ENCODE results near the gene NCOR1. TPM values are rescaled to one million over a fixed set of nuclear protein-coding genes. Genes with fewer than 3 reads are reported as not detected.

Gene NCOR1
- total and polyA plus RNA-seq, 2 of the 13 experiments (the other 11 are each of a cell fraction or from before 2014, with no cell fraction given), result 57.0 to 71.7 TPM

GRCh38 chr17:16247586-16247984 is 32.3 kb upstream of the NCOR1 start:
- FAIRE-seq, result no peak
- intact Hi-C loops (cut with micrococcal nuclease; ENCODE audit: unreplicated experiment) (no loop called here), in situ Hi-C loops (cut with HindIII; ENCODE audit: extremely low pct_ligation_motif_present, low pct_unique_long_range_greater_than_20kb) (no loop called here)
- Histone ChIP-seq H3K4me2 (ENCODE audit: low read depth, low read length) (peak overlapping the region; percentile 70), H4K20me1 (ENCODE audit: insufficient read depth, low read length) (no peaks in the 10 kb centered on the region), H3K27me3 (ENCODE audit: control insufficient read depth in 1 of 2, insufficient read depth in 2 of 2, low read length in 2 of 2) (no peaks in the 10 kb centered on the region), H3K79me2 (ENCODE audit: insufficient read depth, low read length) (no peaks in the 10 kb centered on the region), H2AFZ (ENCODE audit: low read length) (no peak overlapping the region), H3K9me3 (ENCODE audit: low read length) (no peaks in the 10 kb centered on the region), H3K4me1 (ENCODE audit: insufficient read depth, low read length) (peaks cover 77% of the 10 kb centered on the region), H3K36me3 (replicated peaks in 1 of 2; ENCODE audit: control insufficient read depth in 1 of 2, insufficient read depth in 2 of 2, low read length in 2 of 2) (no peaks in the 10 kb centered on the region; a peak in 1 of 5 replicates), H3K27ac (ENCODE audit: extremely low read length, insufficient read depth, low read length) (peak overlapping the region; percentile 79), H3K4me3 (replicated peaks in 1 of 3; ENCODE audit: insufficient read depth in 1 of 3, low read depth in 2 of 3, low read length in 3 of 3) (peak overlapping the region in 1 of 3 experiments; percentile 36; a peak in 1 of 6 replicates), H3K9ac (ENCODE audit: insufficient read depth, low read depth, low read length) (peak overlapping the region; percentile 47)
- ChIA-PET CTCF (ENCODE audit: low intra/inter-chr PET ratio, low total read pairs) (no interaction called here), POLR2A (interaction anchor here (0.8 to 1.8 kb wide), 6 partner anchors 25 to 50 kb away, joined by 3 to 13 read pairs (median 6); partner anchors contain the start of genes NCOR1 and PIGL)
- no TSS peak for BruUV-seq (replicated peaks)
- no peak for DNase-seq (ENCODE audit: low spot score)
- WGBS (ENCODE audit: low lambda C conversion rate), result 71% methylated on average over 7 of the region's 7 CpGs
- no peak for ATAC-seq
- TF ChIP-seq TCF12 (IDR thresholded peaks at IDR 0.05) (no peak), TCF12 (CRISPR knock-in tag; IDR thresholded peaks at IDR 0.05) (no peak), PITX1 (CRISPR knock-in tag; IDR thresholded peaks at IDR 0.05) (0 out of 2 replicates have a peak, but pooled peaks have one; percentile 19), ZNF547 (CRISPR knock-in tag; IDR thresholded peaks at IDR 0.05) (peak; percentile 30; the same call in 1 of the 2 replicates), PAXIP1 (CRISPR knock-in tag; conservative IDR thresholded peaks at IDR 0.05) (peak; percentile 36; the same call in 1 of the 2 replicates), SALL2 (CRISPR knock-in tag; IDR thresholded peaks at IDR 0.05) (no peak), JUN (CRISPR knock-in tag; IDR thresholded peaks at IDR 0.05) (no peak), CREM (IDR thresholded peaks at IDR 0.05) (0 out of 2 replicates have a peak, but pooled peaks have one; percentile 9), CREM (CRISPR knock-in tag; IDR thresholded peaks at IDR 0.05) (no peak)
- TF ChIP-seq, protein P1, sequence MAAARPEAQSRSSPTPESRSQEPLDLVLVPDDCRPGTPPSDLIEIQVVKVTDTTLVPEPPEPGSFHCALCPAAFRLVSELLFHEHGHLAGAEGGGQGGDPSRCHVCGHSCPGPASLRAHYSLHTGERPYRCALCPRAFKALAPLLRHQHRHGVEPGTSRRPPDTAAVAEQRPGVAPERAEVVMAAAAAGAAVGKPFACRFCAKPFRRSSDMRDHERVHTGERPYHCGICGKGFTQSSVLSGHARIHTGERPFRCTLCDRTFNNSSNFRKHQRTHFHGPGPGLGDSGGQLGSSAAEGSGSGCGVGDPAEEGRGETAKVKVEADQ (CRISPR knock-in tag; IDR thresholded peaks at IDR 0.05; ENCODE audit: borderline replicate concordance), result 0 out of 2 replicates have a peak, but pooled peaks have one; percentile 26
- TF ChIP-seq, protein P2, sequence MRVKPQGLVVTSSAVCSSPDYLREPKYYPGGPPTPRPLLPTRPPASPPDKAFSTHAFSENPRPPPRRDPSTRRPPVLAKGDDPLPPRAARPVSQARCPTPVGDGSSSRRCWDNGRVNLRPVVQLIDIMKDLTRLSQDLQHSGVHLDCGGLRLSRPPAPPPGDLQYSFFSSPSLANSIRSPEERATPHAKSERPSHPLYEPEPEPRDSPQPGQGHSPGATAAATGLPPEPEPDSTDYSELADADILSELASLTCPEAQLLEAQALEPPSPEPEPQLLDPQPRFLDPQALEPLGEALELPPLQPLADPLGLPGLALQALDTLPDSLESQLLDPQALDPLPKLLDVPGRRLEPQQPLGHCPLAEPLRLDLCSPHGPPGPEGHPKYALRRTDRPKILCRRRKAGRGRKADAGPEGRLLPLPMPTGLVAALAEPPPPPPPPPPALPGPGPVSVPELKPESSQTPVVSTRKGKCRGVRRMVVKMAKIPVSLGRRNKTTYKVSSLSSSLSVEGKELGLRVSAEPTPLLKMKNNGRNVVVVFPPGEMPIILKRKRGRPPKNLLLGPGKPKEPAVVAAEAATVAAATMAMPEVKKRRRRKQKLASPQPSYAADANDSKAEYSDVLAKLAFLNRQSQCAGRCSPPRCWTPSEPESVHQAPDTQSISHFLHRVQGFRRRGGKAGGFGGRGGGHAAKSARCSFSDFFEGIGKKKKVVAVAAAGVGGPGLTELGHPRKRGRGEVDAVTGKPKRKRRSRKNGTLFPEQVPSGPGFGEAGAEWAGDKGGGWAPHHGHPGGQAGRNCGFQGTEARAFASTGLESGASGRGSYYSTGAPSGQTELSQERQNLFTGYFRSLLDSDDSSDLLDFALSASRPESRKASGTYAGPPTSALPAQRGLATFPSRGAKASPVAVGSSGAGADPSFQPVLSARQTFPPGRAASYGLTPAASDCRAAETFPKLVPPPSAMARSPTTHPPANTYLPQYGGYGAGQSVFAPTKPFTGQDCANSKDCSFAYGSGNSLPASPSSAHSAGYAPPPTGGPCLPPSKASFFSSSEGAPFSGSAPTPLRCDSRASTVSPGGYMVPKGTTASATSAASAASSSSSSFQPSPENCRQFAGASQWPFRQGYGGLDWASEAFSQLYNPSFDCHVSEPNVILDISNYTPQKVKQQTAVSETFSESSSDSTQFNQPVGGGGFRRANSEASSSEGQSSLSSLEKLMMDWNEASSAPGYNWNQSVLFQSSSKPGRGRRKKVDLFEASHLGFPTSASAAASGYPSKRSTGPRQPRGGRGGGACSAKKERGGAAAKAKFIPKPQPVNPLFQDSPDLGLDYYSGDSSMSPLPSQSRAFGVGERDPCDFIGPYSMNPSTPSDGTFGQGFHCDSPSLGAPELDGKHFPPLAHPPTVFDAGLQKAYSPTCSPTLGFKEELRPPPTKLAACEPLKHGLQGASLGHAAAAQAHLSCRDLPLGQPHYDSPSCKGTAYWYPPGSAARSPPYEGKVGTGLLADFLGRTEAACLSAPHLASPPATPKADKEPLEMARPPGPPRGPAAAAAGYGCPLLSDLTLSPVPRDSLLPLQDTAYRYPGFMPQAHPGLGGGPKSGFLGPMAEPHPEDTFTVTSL (CRISPR knock-in tag; IDR thresholded peaks at IDR 0.05; ENCODE audit: borderline replicate concordance), result 0 out of 2 replicates have a peak, but pooled peaks have one; percentile 43
- TF ChIP-seq, protein P3, sequence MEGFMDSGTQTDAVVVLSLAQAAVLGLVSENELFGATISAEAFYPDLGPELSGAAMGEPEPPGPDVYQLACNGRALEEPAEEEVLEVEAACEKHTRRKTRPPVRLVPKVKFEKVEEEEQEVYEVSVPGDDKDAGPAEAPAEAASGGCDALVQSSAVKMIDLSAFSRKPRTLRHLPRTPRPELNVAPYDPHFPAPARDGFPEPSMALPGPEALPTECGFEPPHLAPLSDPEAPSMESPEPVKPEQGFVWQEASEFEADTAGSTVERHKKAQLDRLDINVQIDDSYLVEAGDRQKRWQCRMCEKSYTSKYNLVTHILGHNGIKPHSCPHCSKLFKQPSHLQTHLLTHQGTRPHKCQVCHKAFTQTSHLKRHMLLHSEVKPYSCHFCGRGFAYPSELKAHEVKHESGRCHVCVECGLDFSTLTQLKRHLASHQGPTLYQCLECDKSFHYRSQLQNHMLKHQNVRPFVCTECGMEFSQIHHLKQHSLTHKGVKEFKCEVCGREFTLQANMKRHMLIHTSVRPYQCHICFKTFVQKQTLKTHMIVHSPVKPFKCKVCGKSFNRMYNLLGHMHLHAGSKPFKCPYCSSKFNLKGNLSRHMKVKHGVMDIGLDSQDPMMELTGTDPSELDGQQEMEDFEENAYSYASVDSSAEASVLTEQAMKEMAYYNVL (CRISPR knock-in tag; IDR thresholded peaks at IDR 0.05; ENCODE audit: borderline replicate concordance), result peak; percentile 34; the same call in 1 of the 2 replicates
